GM18909 (cell line): Measurements from ENCODE around the gene EIF3L.

Experiments used
- ATAC-seq: cut with Tn5 transposase; IDR thresholded peaks from one replicate; pipeline ENCODE4 v1.9.1; 2021; ENCODE audit warnings: mild to moderate bottlenecking; ENCODE audit not compliant: unreplicated experiment, poor library complexity

The EIF3L gene

GRCh38 chr22:37816543-37817180 is 32.6 kb upstream of the EIF3L start:
- no peak for ATAC-seq

- ATAC-seq = no peak
These were observed 31.4 kb upstream of the EIF3L start for GRCh38 chr22:37817705-37818408.

GRCh38 chr22:37818409-37819104 is 30.7 kb upstream of the EIF3L start:
- ATAC-seq = no peak

GRCh38 chr22:37819105-37819433 is 30.1 kb upstream of the EIF3L start:
- no peak for ATAC-seq

GRCh38 chr22:37820350-37820749 is 28.9 kb upstream of the EIF3L start:
- no peak for ATAC-seq

- no peak for ATAC-seq
These were observed 27.0 kb upstream of the EIF3L start for GRCh38 chr22:37822079-37822833.

GRCh38 chr22:37823134-37823985 is 25.9 kb upstream of the EIF3L start, which contains the start of gene GALR3:
Gene GALR3, plus strand, starts transcription at chr22:37823382. Its CDS starts 25 bp downstream, at chr22:37823407.
- ATAC-seq = no peak

GRCh38 chr22:37824674-37825641 is 24.3 kb upstream of the EIF3L start:
- ATAC-seq = no peak

- ATAC-seq = no peak
These were observed 22.2 kb upstream of the EIF3L start for GRCh38 chr22:37827056-37827455.

- no peak for ATAC-seq
These were observed 19.0 kb upstream of the EIF3L start for GRCh38 chr22:37830093-37830842.

GRCh38 chr22:37831472-37831871 is 17.7 kb upstream of the EIF3L start:
- no peak for ATAC-seq

- no peak for ATAC-seq
These were observed 17.0 kb upstream of the EIF3L start for GRCh38 chr22:37832022-37832857.

GRCh38 chr22:37842015-37842793 is 7.0 kb upstream of the EIF3L start:
- ATAC-seq = no peak

GRCh38 chr22:37843741-37844089 is 5.5 kb upstream of the EIF3L start:
- ATAC-seq = peak; percentile 41

GRCh38 chr22:37844904-37845329 is 4.3 kb upstream of the EIF3L start:
- ATAC-seq = no peak

GRCh38 chr22:37846433-37846832 is 2.8 kb upstream of the EIF3L start:
- ATAC-seq = no peak
